SKM-1 (cell line): ENCODE results near the gene GLYAT.
"Not testable (repeated sequence)": the region's sequence is repeated elsewhere in the genome, so short reads cannot be mapped to it uniquely, and the experiment has no call there.

Source experiments
- DNase-seq: peaks from one replicate; lab custom pipeline; 2025; ENCODE audit not compliant: unreplicated experiment; lab: John Stamatoyannopoulos, UW

The GLYAT gene

GRCh38 chr11:58744988-58745704 lies 13.4 kb upstream of the GLYAT start:
- DNase-seq: no peak

- DNase-seq: no peak
Observed at GRCh38 chr11:58742981-58743880, 11.5 kb upstream of the GLYAT start.

GRCh38 chr11:58742140-58742539 lies 10.4 kb upstream of the GLYAT start:
- DNase-seq: no peak

GRCh38 chr11:58741127-58741526 lies 9.4 kb upstream of the GLYAT start:
- DNase-seq: no peak

GRCh38 chr11:58740447-58740846 lies 8.7 kb upstream of the GLYAT start:
- no peak for DNase-seq

GRCh38 chr11:58739725-58740430 lies 8.1 kb upstream of the GLYAT start:
- no peak for DNase-seq

GRCh38 chr11:58734681-58735490 lies 3.1 kb upstream of the GLYAT start:
- no peak for DNase-seq

GRCh38 chr11:58730507-58731089 lies 1.1 kb downstream of the GLYAT start:
- no peak for DNase-seq

- DNase-seq: no peak
Observed at GRCh38 chr11:58727415-58727797, 4.3 kb downstream of the GLYAT start.

- no peak for DNase-seq
Observed at GRCh38 chr11:58726737-58727414, 4.9 kb downstream of the GLYAT start.

- no peak for DNase-seq
Observed at GRCh38 chr11:58719406-58720117, 12.2 kb downstream of the GLYAT start.

- no peak for DNase-seq
Observed at GRCh38 chr11:58712531-58712930, 19.2 kb downstream of the GLYAT start.

- no peak for DNase-seq
Observed at GRCh38 chr11:58711832-58712231, 19.9 kb downstream of the GLYAT start.

- DNase-seq: no peak
Observed at GRCh38 chr11:58707767-58708166, 24.0 kb downstream of the GLYAT start.

- not testable (repeated sequence) for DNase-seq
Observed at GRCh38 chr11:58696825-58697224, 34.9 kb downstream of the GLYAT start.

GRCh38 chr11:58693026-58693425 lies 38.7 kb downstream of the GLYAT start:
- DNase-seq: no peak

GRCh38 chr11:58691675-58692074 lies 40.1 kb downstream of the GLYAT start:
- DNase-seq: no peak

GRCh38 chr11:58688789-58689503 lies 42.8 kb downstream of the GLYAT start:
- no peak for DNase-seq
